ENCODE measurements around the gene HDAC4. TPM values are rescaled to one million over a fixed set of nuclear protein-coding genes. Genes with fewer than 3 reads are reported as not detected.

HDAC4 gene
- total and polyA plus RNA-seq, 9 of the 15 experiments (the other 6 are each of a cell fraction or from before 2014, with no cell fraction given): 0.11 to 20.2 (median 4.0) TPM

- peaks cover 0 to 9% of the 10 kb centered on the region in 2 experiments; a peak in 2 of 5 replicates for H3K4me1 ChIP-seq (replicated peaks in 1 of 2; ENCODE audit: control insufficient read depth in 2 of 2, insufficient read depth in 2 of 2, low read length in 2 of 2)
- no peak for FAIRE-seq
- POLR2A ChIA-PET: no interaction called here
- no peaks in the 10 kb centered on the region for H3K27me3 ChIP-seq (ENCODE audit: control insufficient read depth in 2 of 2, insufficient read depth in 2 of 2, low read length in 2 of 2)
- no peak overlapping the region for H3K4me3 ChIP-seq
- no peak overlapping the region for H3K9ac ChIP-seq (ENCODE audit: insufficient read depth in 1 of 2, low read depth in 2 of 2, low read length in 2 of 2)
- intact Hi-C loops (cut with micrococcal nuclease): loop anchor here (10.0 kb wide), 1 partner anchor 65 kb away; no protein-coding TSS in a partner anchor
- ATAC-seq: no peak
- no peaks in the 10 kb centered on the region for H3K9me1 ChIP-seq (ENCODE audit: control insufficient read depth, insufficient read depth, low read length)
- H2AFZ ChIP-seq (ENCODE audit: low read depth, low read length): no peak overlapping the region
- CTCF ChIA-PET (ENCODE audit: low intra/inter-chr PET ratio): no interaction called here
- no peak overlapping the region for H3K27ac ChIP-seq (ENCODE audit: extremely low read depth, low read depth, low read length)
- H4K20me1 ChIP-seq (replicated peaks; ENCODE audit: control insufficient read depth, insufficient read depth, low read length): no peaks in the 10 kb centered on the region
- no peak for DNase-seq (ENCODE audit: extremely low read depth in 1 of 4, low spot score in 3 of 4)
- H3K9me3 ChIP-seq (replicated peaks; ENCODE audit: control insufficient read depth, insufficient read depth, low read depth, low read length): no peaks in the 10 kb centered on the region
- WGBS (ENCODE audit: insufficient coverage, low coverage, missing lambda C conversion rate): 91% methylated on average over 17 of the region's 23 CpGs
- in situ Hi-C loops (cut with MboI): no loop called here
- no peak overlapping the region for H3K4me2 ChIP-seq (ENCODE audit: insufficient read depth, low read length)
- TF ChIP-seq FOSL1 (tag; conservative IDR thresholded peaks at IDR 0.05) (no peak), CREB3 (tag; conservative IDR thresholded peaks at IDR 0.05; ENCODE audit: low read depth) (no peak), CTCF (IDR thresholded peaks at IDR 0.05 in 2 of 3, conservative IDR thresholded peaks at IDR 0.05 in 1 of 3; ENCODE audit: insufficient read depth in 2 of 3, low read depth in 1 of 3, low read length in 3 of 3) (no peak), ZNF584 (CRISPR knock-in tag; IDR thresholded peaks at IDR 0.05; ENCODE audit: low read depth) (no peak)
- H3K79me2 ChIP-seq (ENCODE audit: control insufficient read depth, insufficient read depth, low read length): peaks cover 7% of the 10 kb centered on the region
- no peaks in the 10 kb centered on the region for H3K36me3 ChIP-seq (ENCODE audit: control insufficient read depth, insufficient read depth, low read length)
- no TSS peak for BruUV-seq (replicated peaks)
Measured at GRCh38 chr2:239389414-239390329, 11.1 kb downstream of the HDAC4 start.
